Measurements from ENCODE around the gene MRPL55.
A peak's percentile ranks its signal among the peaks of the same experiment; 100 is the strongest.

The MRPL55 gene

DNA sequence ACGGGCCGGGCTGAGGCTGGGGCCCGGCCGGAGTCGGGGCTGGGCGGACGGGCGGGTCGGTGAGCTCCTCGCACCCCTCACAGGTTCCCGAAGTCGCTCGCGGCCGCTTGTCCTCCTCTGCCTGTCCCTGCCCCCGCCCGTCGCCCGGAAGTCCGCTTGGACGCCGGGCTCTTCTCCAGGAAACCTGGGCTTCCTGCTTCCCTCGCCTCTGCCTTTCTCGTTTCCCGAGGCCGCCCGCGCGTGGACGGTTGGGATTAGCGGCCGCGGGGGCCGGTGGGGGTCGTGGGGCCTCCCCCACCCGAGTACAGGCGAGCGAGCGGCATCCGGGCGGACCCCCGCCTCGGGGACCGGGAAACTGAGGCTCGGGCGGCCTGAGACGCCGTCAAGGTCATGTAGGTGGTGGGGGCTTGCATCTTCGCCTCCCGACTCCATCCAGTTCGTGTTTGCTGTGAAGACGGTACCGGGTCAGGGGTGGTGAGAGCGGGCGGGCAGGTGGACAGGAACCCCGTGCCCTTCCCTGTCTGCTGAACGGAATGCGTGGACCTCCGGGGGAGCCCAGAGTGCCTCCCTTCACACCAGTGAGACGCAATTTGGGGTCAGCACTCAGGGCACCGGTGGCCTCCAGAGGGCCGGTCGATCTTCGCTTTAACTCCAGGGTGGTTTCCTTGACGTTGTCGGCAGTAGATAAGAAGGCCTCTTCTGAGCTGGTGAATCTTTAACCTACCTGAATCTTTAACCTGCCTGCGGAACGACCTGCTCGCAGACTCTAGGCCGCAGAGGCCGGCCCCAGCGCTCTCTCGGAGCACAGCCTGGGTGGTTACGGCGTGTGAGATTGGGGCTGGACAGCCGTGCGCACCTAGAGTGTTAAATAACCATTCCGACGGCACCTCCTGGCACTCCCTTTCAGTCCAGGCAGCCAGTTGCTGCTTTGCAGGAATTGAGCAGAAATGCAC, 25.9 kb downstream of the MRPL55 start:
- DNase-seq: peak; percentile 30

DNA sequence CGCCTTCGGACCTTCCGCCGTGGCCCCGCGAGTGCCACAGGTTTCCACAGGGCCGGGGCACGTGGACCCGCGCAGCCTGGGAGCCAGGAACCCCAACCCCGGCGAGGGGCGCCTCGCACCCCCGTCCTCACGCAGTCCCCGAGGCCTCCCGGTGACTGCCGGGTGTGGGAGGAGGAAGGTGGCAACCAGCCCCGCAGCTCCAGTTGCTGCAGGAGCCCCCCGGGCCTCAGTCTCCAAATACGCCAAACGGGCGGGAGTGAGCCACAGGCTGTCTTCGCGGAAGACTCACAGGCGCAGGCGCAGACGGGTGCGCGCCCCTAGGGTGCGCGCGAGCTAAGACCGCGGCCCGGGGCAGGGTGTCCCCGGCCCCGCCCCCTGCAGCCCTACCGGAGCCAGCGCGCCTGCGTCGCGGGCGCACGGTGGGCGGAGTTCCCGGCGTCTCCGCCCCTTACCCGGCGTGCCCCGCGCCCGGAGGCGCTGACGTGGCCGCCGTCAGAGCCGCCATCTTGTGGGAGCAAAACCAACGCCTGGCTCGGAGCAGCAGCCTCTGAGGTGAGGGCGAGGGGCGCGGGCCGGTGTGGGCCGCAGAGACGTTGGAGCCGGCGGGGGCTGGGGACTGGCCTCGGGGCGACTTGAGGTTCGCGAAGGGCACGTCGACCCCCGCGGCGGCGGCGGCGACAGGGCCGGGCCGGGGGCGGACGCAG, 26.7 kb downstream of the MRPL55 start, which contains the start of gene ARF1:
Gene ARF1, plus strand, starts transcription at position 495 of the 704 bp plus-strand sequence. CDS start 14,407 bp downstream, outside the sequence.
- peak; percentile 89 for DNase-seq

DNA sequence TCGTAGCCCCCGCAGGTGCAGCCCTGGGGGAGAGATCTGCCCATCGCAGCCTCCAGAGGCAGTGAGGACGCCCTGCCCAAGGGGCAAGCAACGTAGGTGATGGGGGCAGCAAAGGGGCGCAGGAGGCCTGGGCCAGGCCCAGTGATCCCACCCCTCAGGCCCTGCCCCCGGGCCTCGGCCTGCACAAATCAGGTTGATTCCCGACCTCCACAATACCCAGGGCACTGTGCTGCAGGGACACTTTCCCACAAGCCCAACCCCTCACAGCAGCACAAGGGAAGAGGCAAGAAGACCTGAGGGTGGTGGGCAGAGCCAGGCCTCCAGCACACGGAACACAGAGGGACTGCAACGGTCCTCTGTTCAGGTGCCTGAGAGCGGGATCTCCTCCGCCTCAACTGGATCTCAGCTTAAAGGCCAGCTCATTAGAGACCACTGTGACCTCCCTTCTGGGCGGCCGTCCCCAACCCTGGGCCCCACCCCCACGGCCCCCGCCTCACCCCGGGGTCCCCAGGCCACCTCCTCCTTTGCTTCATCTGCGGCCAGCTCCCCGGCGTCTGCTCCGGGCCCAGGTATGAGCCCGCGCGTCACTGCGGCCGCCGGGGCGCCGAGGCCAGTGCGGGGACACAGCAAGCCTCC, 27.4 kb downstream of the MRPL55 start:
- no peak for DNase-seq

DNA sequence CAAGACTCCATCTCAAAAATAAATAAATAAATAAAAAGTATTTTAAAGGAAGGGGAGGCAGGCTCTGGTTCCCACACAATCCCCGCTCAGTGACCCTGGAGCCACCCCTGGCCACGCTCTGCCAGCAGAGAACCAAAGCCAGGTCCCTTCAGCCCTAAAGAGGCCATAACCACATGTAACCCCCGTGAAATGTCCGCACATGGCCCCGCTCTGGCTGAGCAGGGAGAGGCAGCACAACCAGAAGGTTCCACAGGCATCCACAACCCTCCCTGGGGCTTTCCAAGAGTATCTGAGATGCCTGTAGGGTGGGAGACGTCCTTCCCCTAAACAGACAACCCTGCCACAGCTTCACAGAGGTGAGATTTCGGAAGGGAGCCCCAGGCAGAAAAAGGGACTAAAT, 28.0 kb downstream of the MRPL55 start:
- no peak for DNase-seq

DNA sequence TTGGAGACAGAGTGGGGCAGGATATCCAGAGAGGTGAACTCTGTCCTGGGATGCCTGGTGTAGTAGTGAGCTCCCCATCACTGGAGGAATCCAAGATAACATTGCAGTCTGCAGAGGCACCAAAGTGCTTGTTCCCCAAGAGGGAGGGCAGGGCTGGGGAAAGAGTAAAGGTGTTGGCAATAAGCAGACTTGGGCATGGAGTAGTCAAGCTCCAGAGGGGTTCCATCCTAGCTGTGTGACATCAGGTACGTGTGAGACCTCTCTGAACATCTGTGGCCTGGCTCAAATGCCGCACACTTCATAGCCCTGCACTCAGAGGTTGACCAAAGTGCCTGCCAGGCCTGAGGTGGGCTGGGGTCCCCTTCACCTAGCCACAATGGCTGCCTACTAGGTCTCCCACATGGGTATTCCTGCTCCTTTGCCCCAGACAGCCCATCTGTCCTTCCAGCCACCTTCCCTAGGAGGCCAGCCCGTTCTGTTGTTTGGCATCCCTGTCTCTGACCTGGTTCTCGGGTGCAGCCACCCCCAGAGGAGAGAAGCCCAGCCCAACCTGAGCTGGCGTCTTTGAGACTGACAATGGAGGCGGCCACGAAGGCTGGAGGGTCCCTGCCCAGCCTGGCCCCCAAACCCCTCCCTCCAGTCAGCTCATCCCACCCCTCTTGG, 29.4 kb downstream of the MRPL55 start:
- no peak for DNase-seq

DNA sequence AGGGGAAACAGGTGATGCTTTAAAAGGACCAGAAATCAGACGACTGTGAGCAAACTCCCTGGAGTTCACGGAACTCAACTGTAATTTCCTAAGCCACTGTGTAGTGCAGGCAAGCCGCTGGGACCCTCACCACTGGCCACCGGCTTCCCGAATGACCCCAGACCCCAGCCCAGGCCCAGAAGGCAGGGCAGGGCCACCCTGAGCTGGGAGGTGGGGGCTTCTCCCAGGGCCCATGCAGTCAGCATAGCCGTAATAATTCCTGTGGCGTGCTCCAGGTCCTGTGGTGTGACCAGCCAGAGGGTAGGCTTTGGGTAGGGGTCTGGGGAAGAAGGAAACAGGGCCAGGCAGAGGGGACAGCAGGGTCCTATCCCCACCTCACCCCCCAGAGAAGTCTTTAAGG, 30.1 kb downstream of the MRPL55 start:
- DNase-seq: no peak

DNA sequence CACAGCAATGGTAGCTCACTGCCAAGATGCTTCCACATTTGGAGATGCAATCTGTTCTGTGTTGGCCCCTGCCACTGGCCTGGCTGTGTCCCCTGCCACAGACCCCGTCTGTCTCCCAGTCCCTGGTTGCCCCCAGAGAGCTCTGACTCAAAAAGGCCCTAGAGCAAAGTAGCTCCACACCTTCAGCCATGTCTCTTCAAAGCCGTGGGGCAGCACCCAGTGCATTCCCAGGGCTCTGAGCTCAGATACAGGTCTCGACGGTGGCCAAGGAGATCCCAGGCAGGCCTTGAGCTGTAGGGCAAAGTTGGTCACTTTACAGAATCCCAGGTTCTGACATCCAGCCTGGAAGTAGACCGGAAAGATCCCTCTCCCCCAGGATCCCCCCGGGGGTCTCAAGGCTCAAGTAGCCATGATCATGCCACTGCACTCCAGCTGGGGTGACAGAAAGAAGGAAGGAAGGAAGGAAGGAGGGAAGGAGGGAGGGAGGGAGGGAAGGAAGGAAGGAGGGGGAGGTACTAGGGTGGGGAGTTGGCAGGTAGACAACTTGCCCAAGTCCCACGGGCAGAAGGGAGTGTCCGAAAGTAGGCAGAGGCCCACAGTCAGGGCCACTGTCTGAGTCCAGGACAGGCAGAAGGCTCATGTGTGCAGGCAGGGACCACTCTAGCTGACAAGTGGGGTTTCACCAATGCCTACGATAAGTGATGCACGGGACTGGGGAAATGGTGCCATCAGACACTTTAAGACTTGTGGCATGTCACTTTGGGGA, 31.4 kb downstream of the MRPL55 start:
- DNase-seq: no peak

DNA sequence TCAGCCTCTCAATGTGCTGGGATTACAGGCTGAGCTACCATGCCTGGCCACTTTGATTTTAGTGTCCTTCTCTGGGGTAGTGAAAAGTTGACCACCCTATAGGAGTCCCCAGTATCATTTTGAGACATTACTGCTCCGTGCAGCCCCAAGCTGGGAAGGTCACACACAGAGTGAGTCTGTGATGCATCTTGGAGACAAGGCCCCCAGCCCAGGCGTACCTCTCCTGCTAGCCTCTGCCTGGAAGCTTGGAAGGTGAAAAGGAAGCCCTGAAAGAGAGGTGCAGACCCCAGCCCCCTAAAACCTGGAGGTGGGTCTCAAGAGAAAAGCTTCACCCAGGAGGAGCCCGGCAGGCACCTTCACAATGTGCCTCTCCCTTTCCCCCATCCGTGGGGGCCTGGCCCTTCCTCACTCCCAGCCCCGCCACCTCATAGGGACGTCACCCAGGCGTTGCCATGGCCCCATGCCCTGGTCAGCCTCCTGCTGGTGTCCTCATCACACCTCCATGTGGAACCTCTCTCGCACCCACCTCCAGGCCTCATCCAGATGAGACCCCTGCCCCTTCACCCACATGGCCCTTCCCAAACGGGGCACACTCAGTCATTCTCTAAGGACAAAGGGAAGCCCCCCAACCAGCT, 32.2 kb downstream of the MRPL55 start:
- DNase-seq: no peak

DNA sequence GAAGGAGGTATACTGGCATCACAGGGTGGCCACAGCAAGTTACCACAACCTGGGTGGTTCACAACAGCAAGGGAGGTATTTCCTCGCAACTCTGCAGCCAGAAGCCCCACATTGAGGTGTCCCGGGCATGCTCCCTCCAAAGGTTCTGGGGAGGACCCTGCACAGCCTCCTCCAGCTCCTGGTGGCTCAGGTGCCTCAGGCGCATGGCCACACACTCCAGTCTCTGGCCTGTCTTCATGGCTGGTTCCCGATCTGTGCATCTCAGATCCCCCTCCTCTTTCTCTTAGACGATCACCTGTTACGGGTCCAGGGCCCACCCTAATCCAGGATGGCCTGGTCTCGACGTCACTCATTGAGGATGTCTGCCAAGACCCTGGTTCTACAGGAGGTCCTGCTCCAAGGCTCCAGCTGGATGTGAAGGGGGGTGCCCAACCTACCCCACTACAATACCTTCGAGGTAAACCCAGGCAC, 33.3 kb downstream of the MRPL55 start:
- no peak for DNase-seq

DNA sequence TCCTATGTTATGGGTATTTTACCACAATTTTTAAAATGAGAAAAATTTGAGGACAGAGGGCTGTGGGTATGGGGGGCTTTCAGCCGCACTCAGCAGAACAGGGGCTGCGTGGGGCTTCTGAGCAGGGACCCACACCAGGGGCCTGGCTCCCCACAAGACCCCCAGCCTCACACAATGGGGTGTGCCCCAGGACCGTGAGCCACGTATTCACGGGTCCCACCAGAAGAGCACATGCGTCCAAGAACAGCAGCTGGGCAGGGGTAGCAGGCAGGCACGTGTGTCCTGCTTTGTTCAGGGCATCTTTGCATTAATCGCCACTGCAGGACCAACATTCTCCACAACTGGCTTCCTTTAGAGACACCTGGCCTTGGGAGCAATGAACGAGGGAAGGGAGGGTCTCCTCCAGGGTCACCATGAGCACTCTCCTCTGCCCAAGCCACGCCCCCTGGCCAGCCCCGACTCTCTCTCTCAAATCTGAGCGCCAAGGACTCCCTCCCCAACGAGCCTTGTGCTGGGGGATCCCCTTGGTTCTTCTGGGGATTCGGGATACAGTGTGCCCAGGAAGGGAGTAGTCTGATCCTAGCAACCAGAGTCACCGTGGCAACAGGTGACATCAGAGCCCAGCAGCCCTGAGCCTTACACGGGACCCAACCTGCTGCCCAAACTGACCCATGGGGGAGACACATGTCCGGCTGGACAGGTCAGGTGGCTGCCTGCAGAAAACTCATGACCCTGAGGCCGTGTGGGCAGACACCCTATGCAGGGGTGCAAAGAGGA, 34.0 kb downstream of the MRPL55 start:
- DNase-seq: no peak

DNA sequence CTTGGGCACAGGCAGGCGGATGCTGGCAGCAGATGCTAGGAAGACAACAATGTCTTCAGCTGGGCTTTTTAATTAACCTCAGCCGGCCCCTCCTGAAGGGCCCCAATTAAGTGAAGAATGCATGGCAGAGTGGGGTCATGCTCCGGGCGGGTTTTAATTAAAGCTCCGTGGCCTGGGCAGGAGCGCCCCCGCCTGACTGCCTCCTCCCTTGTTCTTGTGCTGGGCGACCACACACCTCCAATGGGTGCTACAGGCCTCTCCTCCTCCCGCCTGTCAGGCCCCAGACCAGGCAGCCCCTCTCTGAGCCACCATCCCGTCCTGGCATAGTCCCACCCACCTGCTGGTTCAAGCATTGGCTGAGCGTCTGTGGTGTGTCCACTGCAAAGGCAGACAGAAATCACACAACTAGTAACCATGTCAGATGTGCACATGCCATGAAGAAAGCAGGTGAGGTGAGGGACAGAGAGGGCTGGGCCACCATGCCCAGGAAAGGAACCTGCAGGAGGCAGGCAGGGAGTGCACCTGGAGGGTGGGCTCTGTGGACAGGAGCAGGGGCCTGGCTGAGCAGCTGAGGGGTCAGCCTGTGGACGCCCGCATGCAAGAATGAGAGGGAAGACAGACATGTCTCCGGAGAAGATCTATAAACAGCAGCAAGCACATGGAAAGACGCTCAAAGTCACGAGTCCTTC, 35.1 kb downstream of the MRPL55 start:
- DNase-seq: no peak

DNA sequence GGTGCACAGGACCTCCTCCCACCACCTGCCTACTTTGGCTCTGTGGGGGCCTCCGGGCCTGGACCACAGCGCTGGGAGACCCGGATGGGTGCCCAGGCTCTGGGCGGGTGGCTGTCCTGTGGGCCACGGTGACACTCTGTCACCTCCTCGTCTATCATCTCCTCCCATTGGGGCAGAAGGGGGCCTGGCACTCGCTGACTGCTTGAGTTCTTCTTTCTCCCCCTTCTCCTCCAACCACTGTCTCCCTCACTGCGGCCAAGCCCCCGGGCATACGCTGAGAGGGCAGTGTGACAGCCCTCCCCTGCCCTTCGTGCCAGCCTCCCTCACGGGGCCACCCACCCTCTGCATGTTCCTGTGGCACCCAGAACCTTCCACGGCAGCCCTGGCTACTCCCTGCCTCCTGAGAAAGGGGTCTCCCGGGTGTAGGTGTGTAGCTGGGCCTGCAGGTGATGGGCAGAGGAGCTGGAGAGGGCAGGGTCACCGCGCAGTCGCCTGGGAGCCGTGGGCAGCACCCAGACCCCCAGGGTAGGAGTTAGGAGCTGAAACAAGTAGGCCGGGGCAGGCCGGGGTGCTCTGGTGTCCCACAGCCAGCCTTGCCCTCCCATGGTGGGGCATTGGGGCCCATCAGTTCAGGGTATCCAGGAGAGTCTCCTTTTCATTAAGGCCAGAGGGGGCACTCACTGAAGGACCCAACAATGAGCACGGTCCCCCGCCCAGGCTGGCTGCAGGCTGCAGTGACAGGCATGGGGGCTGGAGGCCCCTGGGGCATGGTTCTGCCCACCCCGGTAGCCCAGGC, 35.8 kb downstream of the MRPL55 start:
- DNase-seq: no peak

DNA sequence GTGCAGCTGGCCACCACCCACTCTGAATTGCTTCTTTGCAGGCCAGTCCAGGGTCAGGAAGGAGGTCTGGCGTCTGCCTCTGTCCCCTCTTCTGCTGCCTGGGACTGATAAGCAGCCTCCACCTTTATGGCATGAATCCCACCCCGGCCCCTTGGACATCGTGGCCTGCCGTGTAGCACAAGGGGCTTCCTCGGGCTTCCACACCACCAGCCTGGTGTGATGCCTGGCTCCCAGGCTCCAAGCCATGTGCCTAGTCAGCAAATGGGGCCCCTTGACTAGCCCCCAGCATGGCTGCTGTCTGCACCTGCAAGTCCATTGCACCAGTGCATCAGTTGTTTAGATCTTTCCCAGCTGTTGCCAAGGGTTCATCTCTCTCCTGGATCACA, 36.4 kb downstream of the MRPL55 start:
- no peak for DNase-seq

DNA sequence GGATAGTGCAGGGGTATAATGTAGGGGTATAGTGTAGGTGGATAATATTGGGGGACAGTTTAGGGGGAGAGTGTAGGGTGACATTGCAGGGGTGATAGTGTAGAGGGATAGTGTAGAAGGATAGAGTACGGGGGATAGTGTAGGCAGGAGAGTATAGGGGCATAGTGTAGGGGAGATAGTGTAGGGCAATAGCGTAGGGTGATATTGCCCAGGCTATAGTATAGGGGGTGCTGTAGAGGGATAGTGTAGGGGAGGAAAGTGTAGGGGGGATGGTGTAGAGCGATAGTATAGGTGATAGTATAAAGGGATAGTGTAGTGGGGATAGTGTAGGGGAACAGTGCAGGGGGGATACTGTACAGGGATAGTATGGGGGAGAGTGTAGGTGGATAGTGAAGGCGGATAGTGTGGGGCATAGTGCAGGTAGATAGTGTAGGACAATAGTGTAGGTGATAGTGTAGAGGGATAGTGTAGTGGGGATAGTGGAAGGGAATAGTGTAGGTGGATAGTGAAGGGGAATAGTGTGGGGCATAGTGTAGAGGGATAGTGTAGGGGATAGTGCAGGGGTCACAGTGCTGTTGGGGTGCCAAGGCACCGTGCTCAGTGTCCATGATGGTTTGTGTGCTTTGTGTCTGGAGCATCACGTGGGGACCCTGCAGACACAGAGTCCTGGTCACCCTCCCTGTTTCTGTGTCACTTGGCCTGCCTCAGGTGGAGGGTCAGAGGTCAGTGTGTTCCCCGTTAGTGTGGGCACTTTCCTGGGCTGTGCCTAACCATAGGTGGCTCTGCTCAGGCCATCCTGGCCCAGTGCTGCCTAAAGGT, 37.1 kb downstream of the MRPL55 start:
- no peak for DNase-seq

DNA sequence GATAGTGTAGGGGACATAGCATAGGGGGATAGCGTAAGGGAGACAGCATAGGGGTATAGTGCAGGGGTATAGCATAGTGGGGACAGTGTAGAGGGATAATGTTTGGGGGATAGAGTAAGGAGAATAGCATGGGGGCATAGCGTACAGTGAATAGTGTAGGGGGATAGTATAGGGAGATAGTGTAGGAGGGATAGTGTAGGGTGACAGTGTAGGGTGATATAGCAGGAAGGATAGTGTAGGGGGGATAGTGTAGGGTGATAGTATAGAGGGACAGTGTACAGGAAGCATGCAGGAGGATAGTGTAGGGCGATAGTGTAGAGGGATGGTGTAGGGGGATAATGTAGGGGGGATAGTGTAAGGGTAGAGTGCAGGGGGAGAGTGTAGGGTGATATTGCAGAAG, 38.2 kb downstream of the MRPL55 start:
- no peak for DNase-seq

DNA sequence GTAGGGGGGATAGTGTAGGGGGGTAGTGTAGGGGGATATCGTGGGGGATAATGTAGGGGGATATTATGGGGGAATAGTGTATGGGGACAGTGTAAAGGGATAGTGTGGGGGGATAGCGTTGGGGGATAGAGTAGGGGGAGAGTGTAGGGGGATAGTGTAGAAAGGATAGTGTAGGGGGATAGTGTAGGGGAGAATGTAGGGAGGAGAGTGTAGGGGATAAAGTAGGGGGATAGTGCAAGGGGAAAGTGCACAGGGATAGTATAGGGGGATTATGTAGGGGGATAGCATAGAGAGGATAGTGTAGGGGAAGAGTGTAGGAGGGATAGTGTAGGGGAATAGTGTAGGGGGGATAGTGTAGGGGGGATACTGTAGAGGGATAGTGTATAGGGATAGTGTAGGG, 38.9 kb downstream of the MRPL55 start:
- no peak for DNase-seq

DNA sequence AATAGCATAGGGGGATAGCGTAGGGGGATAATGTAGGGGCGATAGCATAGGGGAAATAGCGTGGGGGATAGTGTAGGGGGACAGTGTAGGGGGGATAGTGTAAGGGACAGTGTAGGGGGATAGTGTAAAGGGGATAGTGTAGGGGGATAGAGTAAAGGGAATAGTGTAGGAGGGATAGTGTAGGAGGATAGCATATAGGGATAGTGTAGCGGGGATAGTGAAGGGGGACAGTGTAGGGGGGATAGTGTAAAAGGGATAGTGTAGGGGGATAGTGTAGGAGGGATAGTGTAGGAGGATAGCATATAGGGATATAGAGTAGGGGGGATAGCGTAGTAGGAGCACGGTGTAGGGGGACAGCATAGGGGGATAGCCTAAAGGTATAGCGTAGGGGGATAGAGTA, 40.7 kb downstream of the MRPL55 start:
- DNase-seq: no peak

DNA sequence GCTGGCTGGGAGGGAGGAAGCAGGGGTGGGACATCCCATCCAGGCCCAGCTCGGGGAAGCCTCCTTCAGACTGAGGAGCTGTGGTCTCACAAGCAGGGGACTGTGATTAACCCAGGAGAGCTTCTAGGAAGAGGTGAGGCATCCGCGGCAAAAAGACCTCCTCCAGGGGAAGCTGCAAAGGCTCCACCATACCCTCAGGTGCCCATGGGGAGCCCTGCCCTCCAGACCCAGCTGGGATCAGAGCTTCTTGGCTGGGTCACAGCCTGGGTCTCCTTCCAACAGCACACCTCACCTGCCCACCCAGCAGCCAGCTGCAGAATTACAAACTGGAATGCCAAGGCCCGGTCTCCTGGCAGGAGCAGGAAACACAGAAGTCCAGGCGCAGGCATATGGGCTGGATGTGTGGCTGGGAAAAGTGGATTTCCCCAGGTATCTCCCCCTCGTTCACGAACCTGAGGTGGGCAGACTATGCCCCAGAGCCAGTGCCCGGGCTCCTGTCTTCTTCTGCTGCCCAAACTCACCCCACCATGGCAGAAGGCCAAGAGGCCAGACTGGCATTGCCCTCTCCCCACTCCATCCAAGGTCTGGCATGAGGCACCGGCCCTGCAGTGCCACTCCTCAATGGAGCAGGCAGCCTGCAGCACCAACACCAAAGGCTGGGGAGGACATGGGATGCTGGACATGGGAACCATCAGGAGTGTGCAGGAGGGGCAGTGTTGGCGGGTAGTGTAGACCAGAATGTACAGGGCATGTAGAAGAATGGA, 42.0 kb downstream of the MRPL55 start:
- no peak for DNase-seq
